ENCODE data around the gene TAS2R10.
"Not testable (repeated sequence)": the region's sequence is repeated elsewhere in the genome, so short reads cannot be mapped to it uniquely, and the experiment has no call there.

Gene TAS2R10

GRCh38 chr12:10807186-10807585 is 19.0 kb downstream of the TAS2R10 start, which contains the start of gene TAS2R8:
Gene TAS2R8, minus strand, starts transcription at chr12:10807286. Its CDS starts 306 bp downstream, at chr12:10806980.
- TF ChIP-seq POLR2A (IDR thresholded peaks at IDR 0.05; ENCODE audit: extremely low read depth, insufficient read length) (no peak), MYC (IDR thresholded peaks at IDR 0.05; ENCODE audit: low read depth, low read length) (no peak), CTCF (IDR thresholded peaks at IDR 0.05; ENCODE audit: low read depth, low read length) (no peak), MAX (IDR thresholded peaks at IDR 0.05; ENCODE audit: low read depth, low read length) (no peak)
- no peak for DNase-seq (ENCODE audit: low read depth)
- no peak within 1 kb of the TSS for H3K4me3 ChIP-seq (ENCODE audit: low read depth, low read length)

- DNase-seq (ENCODE audit: low read depth) = no peak
- TF ChIP-seq MAX (IDR thresholded peaks at IDR 0.05; ENCODE audit: low read depth, low read length) = no peak
- no peak for TF ChIP-seq CTCF (IDR thresholded peaks at IDR 0.05; ENCODE audit: low read depth, low read length)
- no peak for TF ChIP-seq POLR2A (IDR thresholded peaks at IDR 0.05; ENCODE audit: extremely low read depth, insufficient read length)
- no peak for TF ChIP-seq MYC (IDR thresholded peaks at IDR 0.05; ENCODE audit: low read depth, low read length)
- H3K4me3 ChIP-seq (ENCODE audit: low read depth, low read length) = no peak within 1 kb of the TSS
Observed at GRCh38 chr12:10802587-10802986, 23.6 kb downstream of the TAS2R10 start, which contains the start of gene TAS2R7. Gene TAS2R7, minus strand, starts transcription at chr12:10802627. Its CDS starts 57 bp downstream, at chr12:10802570.

GRCh38 chr12:10801741-10802140 is 24.4 kb downstream of the TAS2R10 start:
- TF ChIP-seq MAX (IDR thresholded peaks at IDR 0.05; ENCODE audit: low read depth, low read length) (no peak), MYC (IDR thresholded peaks at IDR 0.05; ENCODE audit: low read depth, low read length) (no peak), CTCF (IDR thresholded peaks at IDR 0.05; ENCODE audit: low read depth, low read length) (no peak), POLR2A (IDR thresholded peaks at IDR 0.05; ENCODE audit: extremely low read depth, insufficient read length) (no peak)
- H3K4me3 ChIP-seq (ENCODE audit: low read depth, low read length) = no peak overlapping the region
- no peak for DNase-seq (ENCODE audit: low read depth)

GRCh38 chr12:10794222-10794621 is 31.9 kb downstream of the TAS2R10 start:
- H3K4me3 ChIP-seq (ENCODE audit: low read depth, low read length) = no peak overlapping the region
- no peak for DNase-seq (ENCODE audit: low read depth)
- TF ChIP-seq POLR2A (IDR thresholded peaks at IDR 0.05; ENCODE audit: extremely low read depth, insufficient read length) = no peak
- TF ChIP-seq MYC (IDR thresholded peaks at IDR 0.05; ENCODE audit: low read depth, low read length) = no peak
- no peak for TF ChIP-seq CTCF (IDR thresholded peaks at IDR 0.05; ENCODE audit: low read depth, low read length)
- TF ChIP-seq MAX (IDR thresholded peaks at IDR 0.05; ENCODE audit: low read depth, low read length) = no peak

- H3K4me3 ChIP-seq (ENCODE audit: low read depth, low read length); DNase-seq (ENCODE audit: low read depth): not testable (repeated sequence)
Observed at GRCh38 chr12:10791769-10792168, 34.4 kb downstream of the TAS2R10 start.

GRCh38 chr12:10783252-10783651 is 42.9 kb downstream of the TAS2R10 start:
- no peak overlapping the region for H3K4me3 ChIP-seq (ENCODE audit: low read depth, low read length)
- no peak for DNase-seq (ENCODE audit: low read depth)
- TF ChIP-seq MYC (IDR thresholded peaks at IDR 0.05; ENCODE audit: low read depth, low read length) (no peak), POLR2A (IDR thresholded peaks at IDR 0.05; ENCODE audit: extremely low read depth, insufficient read length) (no peak), CTCF (IDR thresholded peaks at IDR 0.05; ENCODE audit: low read depth, low read length) (no peak), MAX (IDR thresholded peaks at IDR 0.05; ENCODE audit: low read depth, low read length) (no peak)
